Fibroblast of lung (primary cell): ENCODE results near the gene VWC2L.

Experiments used
- EZH2 ChIP-seq: IDR thresholded peaks from 2 replicates; pipeline ENCODE4 v1.5.1; 2012; ENCODE audit warnings: low read length, control low read depth, mild to moderate bottlenecking; ENCODE audit errors: missing control alignments
- TF ChIP-seq, protein P1 (sequence below), 2 donors: IDR thresholded peaks in 1 of 2; conservative IDR thresholded peaks in 1 of 2; 1 replicate in 1 of 2; 2 replicates in 1 of 2; pipeline ENCODE4 v1.5.1; 2011 to 2012; ENCODE audit warnings: low read length in 2 of 2, control low read depth in 1 of 2, inconsistent platforms in 1 of 2, low read depth in 1 of 2, mild to moderate bottlenecking in 1 of 2

DNA sequence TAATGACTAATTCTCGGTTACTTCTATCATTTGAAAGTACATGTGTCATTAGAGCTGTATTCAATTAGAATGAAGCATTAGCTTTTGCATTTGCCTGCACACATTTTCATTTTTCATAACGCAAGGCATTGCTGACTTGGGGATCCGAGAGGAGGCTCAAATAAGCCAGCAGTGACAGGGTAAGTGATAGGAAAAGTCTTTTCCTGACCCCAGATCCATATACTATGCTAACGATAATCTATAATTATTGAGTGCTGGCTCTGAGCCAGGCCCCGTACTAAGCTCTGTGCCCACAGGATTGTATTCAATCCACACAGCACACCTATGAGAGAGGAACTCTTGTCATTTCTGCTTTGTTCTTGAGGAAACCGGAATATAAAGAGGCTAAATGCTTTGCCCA lies 168.2 kb downstream of the VWC2L start:
- TF ChIP-seq, protein P1, sequence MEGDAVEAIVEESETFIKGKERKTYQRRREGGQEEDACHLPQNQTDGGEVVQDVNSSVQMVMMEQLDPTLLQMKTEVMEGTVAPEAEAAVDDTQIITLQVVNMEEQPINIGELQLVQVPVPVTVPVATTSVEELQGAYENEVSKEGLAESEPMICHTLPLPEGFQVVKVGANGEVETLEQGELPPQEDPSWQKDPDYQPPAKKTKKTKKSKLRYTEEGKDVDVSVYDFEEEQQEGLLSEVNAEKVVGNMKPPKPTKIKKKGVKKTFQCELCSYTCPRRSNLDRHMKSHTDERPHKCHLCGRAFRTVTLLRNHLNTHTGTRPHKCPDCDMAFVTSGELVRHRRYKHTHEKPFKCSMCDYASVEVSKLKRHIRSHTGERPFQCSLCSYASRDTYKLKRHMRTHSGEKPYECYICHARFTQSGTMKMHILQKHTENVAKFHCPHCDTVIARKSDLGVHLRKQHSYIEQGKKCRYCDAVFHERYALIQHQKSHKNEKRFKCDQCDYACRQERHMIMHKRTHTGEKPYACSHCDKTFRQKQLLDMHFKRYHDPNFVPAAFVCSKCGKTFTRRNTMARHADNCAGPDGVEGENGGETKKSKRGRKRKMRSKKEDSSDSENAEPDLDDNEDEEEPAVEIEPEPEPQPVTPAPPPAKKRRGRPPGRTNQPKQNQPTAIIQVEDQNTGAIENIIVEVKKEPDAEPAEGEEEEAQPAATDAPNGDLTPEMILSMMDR (conservative IDR thresholded peaks at IDR 0.05 in 1 of 2, IDR thresholded peaks at IDR 0.05 in 1 of 2; ENCODE audit: low read depth in 1 of 2, low read length in 2 of 2): no peak
- no peak for TF ChIP-seq EZH2
